K562 (cell line): Measurements from ENCODE around the gene BCAS1. TPM values are rescaled to one million over a fixed set of nuclear protein-coding genes. Genes with fewer than 3 reads are reported as not detected.

Source experiments
- BMI1 ChIP-seq: fragments of 150-350 bp; IDR thresholded peaks from 2 replicates; pipeline ENCODE4 v1.6.1; 2014; ENCODE audit warnings: low read length
- CREB3 ChIP-seq: fragments of 450-650 bp; conservative IDR thresholded peaks from 2 replicates; pipeline ENCODE4 v1.6.1; 2016; ENCODE audit warnings: missing genetic modification characterization, low read depth, mild to moderate bottlenecking, missing compliant biosample characterization, moderate library complexity
- FOXA3 ChIP-seq, 2 experiments: fragments of 450-650 bp in 1 of 2; sonication (generic) in 1 of 2; formaldehyde crosslinking; IDR thresholded peaks in 1 of 2; conservative IDR thresholded peaks in 1 of 2; 2 replicates each; pipeline versions ENCODE4 v1.4.0 to v1.8.0; 2020 to 2022; ENCODE audit warnings: mild to moderate bottlenecking in 2 of 2, missing genetic modification reagents in 1 of 2
- IFI16 ChIP-seq: fragments of 250-450 bp; sonication (Bioruptor Pico); IDR thresholded peaks from 2 replicates; pipeline ENCODE4 v2.1.2; 2022; ENCODE audit warnings: mild to moderate bottlenecking, inconsistent platforms
- KDM5B ChIP-seq: fragments of 200-600 bp; sonication (generic); IDR thresholded peaks from 2 replicates; pipeline ENCODE4 v1.6.1; 2012; ENCODE audit warnings: low read depth, mild to moderate bottlenecking, moderate library complexity, low read length, control low read depth, inconsistent platforms; ENCODE audit not compliant: insufficient replicate concordance
- MEF2D ChIP-seq: conservative IDR thresholded peaks from 2 replicates; pipeline ENCODE4 v1.6.1; 2016; ENCODE audit warnings: low read depth, missing genetic modification characterization, missing compliant biosample characterization
- POLR2A ChIP-seq: fragments of 450-650 bp; conservative IDR thresholded peaks from 2 replicates; pipeline ENCODE4 v1.6.1; 2016
- PREB ChIP-seq: sonication (generic); formaldehyde crosslinking; IDR thresholded peaks from 2 replicates; pipeline ENCODE4 v1.8.1; 2023; ENCODE audit warnings: mild to moderate bottlenecking, missing genetic modification reagents
- RBFOX2 ChIP-seq: fragments of 200-400 bp; formaldehyde crosslinking; IDR thresholded peaks from 2 replicates; pipeline ENCODE4 v1.6.1; 2017; ENCODE audit warnings: low read depth, mild to moderate bottlenecking, low read length, moderate library complexity
- RFX1 ChIP-seq: fragments of 450-650 bp; IDR thresholded peaks from 2 replicates; pipeline ENCODE4 v1.6.1; 2016; ENCODE audit warnings: mild to moderate bottlenecking, moderate library complexity
- SIN3B ChIP-seq: fragments of 450-650 bp; IDR thresholded peaks from 2 replicates; pipeline ENCODE4 v1.6.1; 2017; ENCODE audit warnings: low read depth, mild to moderate bottlenecking, moderate library complexity
- STAT6 ChIP-seq: sonication (generic); formaldehyde crosslinking; IDR thresholded peaks from 2 replicates; pipeline ENCODE4 v1.8.1; 2023; ENCODE audit warnings: mild to moderate bottlenecking, missing genetic modification reagents
- ZBTB33 ChIP-seq: sonication (generic); formaldehyde crosslinking; IDR thresholded peaks from 2 replicates; pipeline ENCODE4 v1.8.1; 2023; ENCODE audit warnings: mild to moderate bottlenecking, missing genetic modification reagents
- ZBTB34 ChIP-seq: fragments of 250-450 bp; sonication (Bioruptor Pico); IDR thresholded peaks from 2 replicates; pipeline ENCODE4 v1.8.0; 2021; ENCODE audit warnings: mild to moderate bottlenecking, moderate library complexity
- ZC3H11A ChIP-seq: IDR thresholded peaks from 2 replicates; pipeline ENCODE4 v1.6.1; 2012; ENCODE audit warnings: low read depth, low read length, improper control_type of control experiment
- ZC3H8 ChIP-seq: fragments of 450-650 bp; IDR thresholded peaks from 2 replicates; pipeline ENCODE4 v1.6.1; 2017
- ZNF347 ChIP-seq: fragments of 450-650 bp; formaldehyde crosslinking; IDR thresholded peaks from 2 replicates; pipeline ENCODE4 v1.4.0; 2020; ENCODE audit warnings: low read depth, mild to moderate bottlenecking, moderate library complexity
- ZNF431 ChIP-seq: sonication (generic); formaldehyde crosslinking; IDR thresholded peaks from 2 replicates; pipeline ENCODE4 v1.8.0; 2022; ENCODE audit warnings: mild to moderate bottlenecking, missing genetic modification reagents
- ZNF511 ChIP-seq: sonication (generic); formaldehyde crosslinking; IDR thresholded peaks from 2 replicates; pipeline ENCODE4 v1.8.0; 2022; ENCODE audit warnings: mild to moderate bottlenecking, missing genetic modification reagents
- polyA plus RNA-seq, 8 experiments: library from polyadenylated mRNA; depleted of rRNA in 4 of 8; stranded (reverse) in 5 of 8; unstranded in 3 of 8; fragments of >200 nt; fragmentation: Nextera tagmentation in 2 of 8; fragmentation: Illumina TruSeq in 1 of 8; extraction: Ambion mirVana in 2 of 8; extraction: Trizol in 1 of 8; gene quantifications; 2 replicates each; pipeline versions ENCODE4 v1.2.1 to v1.2.3, GENCODE V29; 2011 to 2014; ENCODE audit warnings: inconsistent platforms in 1 of 8, missing spikeins in 1 of 8
- total RNA-seq, 7 experiments: library from RNA; depleted of rRNA in 6 of 7; stranded (reverse); fragments of >200 nt in 6 of 7; fragmentation: Illumina TruSeq in 2 of 7; extraction: Trizol in 2 of 7; gene quantifications; 2 replicates each; pipeline versions ENCODE4 v1.2.1 to v1.2.3, GENCODE V29; 2011 to 2021; ENCODE audit warnings: low replicate concordance in 1 of 7

BCAS1 gene
- total and polyA plus RNA-seq, 9 of the 15 experiments (the other 6 are each of a cell fraction or from before 2014, with no cell fraction given): 0.18 to 2.3 (median 0.93) TPM

DNA sequence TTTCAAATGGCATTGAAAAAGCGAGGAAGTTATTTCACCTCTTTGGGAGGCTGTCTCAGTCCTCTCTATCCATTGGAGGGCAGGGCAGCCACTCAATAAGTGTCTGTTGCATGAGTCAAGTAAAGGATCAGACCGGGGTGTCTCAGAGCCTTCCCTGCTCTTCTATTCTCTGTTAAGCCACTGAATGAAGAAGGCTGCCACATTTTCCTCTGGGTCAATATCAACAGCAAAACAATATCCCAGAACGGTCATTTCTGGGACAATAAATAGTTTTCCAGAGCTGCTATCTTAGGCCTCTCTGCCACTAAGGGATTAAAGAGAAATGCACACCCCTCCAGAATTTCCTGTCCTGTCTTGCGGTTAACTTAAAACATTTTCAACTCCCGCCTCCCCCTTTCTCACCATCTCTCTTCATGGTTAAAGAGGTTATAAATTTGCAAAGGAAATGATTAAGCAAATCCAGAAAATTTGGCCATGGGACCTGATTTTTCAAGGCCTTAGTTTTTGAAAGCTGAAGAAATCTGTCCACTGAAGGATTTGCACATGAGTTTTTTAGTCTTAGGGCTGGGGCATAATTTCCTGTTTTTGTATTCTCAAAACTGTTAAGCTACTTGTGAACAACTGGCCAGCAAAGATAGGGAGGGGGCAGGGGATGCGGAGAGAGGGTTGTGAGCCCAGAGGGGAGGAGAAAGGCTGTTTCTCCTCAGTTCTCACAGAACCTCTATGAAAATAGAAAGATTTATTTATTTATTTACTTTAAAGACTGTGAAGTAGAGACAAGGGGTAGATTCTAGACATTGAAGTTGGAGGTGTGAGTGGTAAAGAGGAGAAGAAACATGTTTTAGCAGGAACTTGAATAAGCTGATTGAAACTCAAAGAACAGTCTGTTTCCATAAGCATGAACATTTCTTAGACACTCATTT, 135.7 kb downstream of the BCAS1 start (continued):
- TF ChIP-seq PREB: no peak
- no peak for TF ChIP-seq KDM5B
- no peak for TF ChIP-seq RBFOX2
- TF ChIP-seq ZBTB34 (CRISPR knock-in tag): no peak
- TF ChIP-seq FOXA3 (CRISPR knock-in tag; conservative IDR thresholded peaks at IDR 0.05 in 1 of 2, IDR thresholded peaks at IDR 0.05 in 1 of 2): no peak
- no peak for TF ChIP-seq SIN3B
- TF ChIP-seq CREB3 (tag): no peak
- TF ChIP-seq RFX1: no peak
- no peak for TF ChIP-seq ZNF511 (CRISPR knock-in tag)
- TF ChIP-seq BMI1: no peak
- no peak for TF ChIP-seq ZNF431 (CRISPR knock-in tag)
- TF ChIP-seq ZC3H11A: no peak
- TF ChIP-seq IFI16: no peak
- TF ChIP-seq MEF2D (tag): no peak
- TF ChIP-seq ZNF347 (CRISPR knock-in tag): no peak
- TF ChIP-seq STAT6: no peak
- no peak for TF ChIP-seq ZC3H8
- TF ChIP-seq ZBTB33 (CRISPR knock-in tag): no peak
- TF ChIP-seq POLR2A: peak; percentile 69
